Stimulated activated CD4-positive, alpha-beta T cell treated with anti-CD3 and anti-CD28 coated beads, Interleukin-4, amount 100 ng/mL, for 4 hours (primary cell): Measurements from ENCODE around the gene UBA3.
A peak's percentile ranks its signal among the peaks of the same experiment; 100 is the strongest.

ENCODE experiments used
- DNase-seq, 2 experiments: peaks; one replicate each; pipeline ENCODE4 v3.0.0-alpha.2; 2020

The UBA3 gene

GRCh38 chr3:69080233-69080920 is at the start of gene UBA3:
Gene UBA3, minus strand, starts transcription at chr3:69080365. Its CDS starts 12 bp downstream, at chr3:69080353.
- DNase-seq, result peak; percentile 91 to 95

- DNase-seq, result no peak
Observed at GRCh38 chr3:69129531-69129930, 49.4 kb upstream of the UBA3 start.

- DNase-seq, result no peak
Observed at GRCh38 chr3:69128509-69128908, 48.3 kb upstream of the UBA3 start.

GRCh38 chr3:69126999-69127398 is 46.8 kb upstream of the UBA3 start:
- no peak for DNase-seq

GRCh38 chr3:69126216-69126615 is 46.1 kb upstream of the UBA3 start:
- no peak for DNase-seq

GRCh38 chr3:69122403-69122802 is 42.2 kb upstream of the UBA3 start, which contains the start of gene LMOD3:
Gene LMOD3, minus strand, starts transcription at chr3:69122595. Its CDS starts 209 bp downstream, at chr3:69122386.
- no peak for DNase-seq

GRCh38 chr3:69121950-69122349 is 41.8 kb upstream of the UBA3 start:
- no peak for DNase-seq

GRCh38 chr3:69121513-69121912 is 41.3 kb upstream of the UBA3 start:
- DNase-seq, result no peak

GRCh38 chr3:69120879-69121464 is 40.8 kb upstream of the UBA3 start:
- DNase-seq, result peak; percentile 67 to 79

- no peak for DNase-seq
Observed at GRCh38 chr3:69119681-69120080, 39.5 kb upstream of the UBA3 start.

- DNase-seq, result no peak
Observed at GRCh38 chr3:69119138-69119537, 39.0 kb upstream of the UBA3 start.

- no peak for DNase-seq
Observed at GRCh38 chr3:69118555-69118954, 38.4 kb upstream of the UBA3 start.

GRCh38 chr3:69116897-69117296 is 36.7 kb upstream of the UBA3 start:
- no peak for DNase-seq

- no peak for DNase-seq
Observed at GRCh38 chr3:69116162-69116561, 36.0 kb upstream of the UBA3 start.

GRCh38 chr3:69115731-69116130 is 35.6 kb upstream of the UBA3 start:
- no peak for DNase-seq

- DNase-seq, result no peak
Observed at GRCh38 chr3:69113536-69113935, 33.4 kb upstream of the UBA3 start.

GRCh38 chr3:69110941-69111546 is 30.9 kb upstream of the UBA3 start:
- no peak for DNase-seq

- no peak for DNase-seq
Observed at GRCh38 chr3:69108811-69109210, 28.6 kb upstream of the UBA3 start.

- no peak for DNase-seq
Observed at GRCh38 chr3:69107841-69108240, 27.7 kb upstream of the UBA3 start.

GRCh38 chr3:69105320-69105719 is 25.2 kb upstream of the UBA3 start:
- DNase-seq, result no peak

GRCh38 chr3:69104586-69104985 is 24.4 kb upstream of the UBA3 start:
- no peak for DNase-seq

GRCh38 chr3:69103123-69103522 is 23.0 kb upstream of the UBA3 start:
- no peak for DNase-seq

- no peak for DNase-seq
Observed at GRCh38 chr3:69102384-69102783, 22.2 kb upstream of the UBA3 start.

- no peak for DNase-seq
Observed at GRCh38 chr3:69099576-69099975, 19.4 kb upstream of the UBA3 start.
